ENCODE results near the gene DGKB. TPM values are rescaled to one million over a fixed set of nuclear protein-coding genes. Genes with fewer than 3 reads are reported as not detected.

DGKB gene
- total RNA-seq, 2 donors from 2014 or later = 0.44 to 0.63 TPM

GRCh38 chr7:14407246-14408015 lies 495.1 kb downstream of the DGKB start:
- no peak for TF ChIP-seq CTCF (IDR thresholded peaks at IDR 0.05)
- DNase-seq (ENCODE audit: low spot score) = no peak

DNA sequence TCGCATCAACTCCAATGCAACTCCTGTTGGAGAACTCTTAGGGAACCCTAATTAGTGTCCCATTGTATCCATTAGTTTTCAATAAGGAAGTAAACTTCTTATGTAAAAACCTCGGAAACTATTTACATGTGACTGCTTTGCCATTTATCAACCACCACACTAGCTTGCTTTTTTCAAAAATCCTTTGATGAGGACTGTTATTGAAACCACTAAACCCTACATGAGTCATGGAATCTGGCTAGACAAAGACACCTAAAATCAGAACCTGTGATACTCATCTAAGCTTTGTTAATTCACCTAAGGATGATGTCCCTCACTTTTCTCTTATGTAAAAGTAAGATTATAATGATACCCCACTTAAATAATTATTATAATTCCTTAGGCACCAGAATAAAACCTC lies 499.0 kb downstream of the DGKB start:
- no peak for TF ChIP-seq CTCF (IDR thresholded peaks at IDR 0.05)
- Histone ChIP-seq H3K36me3 (no peaks in the 10 kb centered on the region), H3K4me1 (no peaks in the 10 kb centered on the region), H3K9me3 (no peaks in the 10 kb centered on the region), H3K27ac (no peak overlapping the region), H3K27me3 (no peaks in the 10 kb centered on the region), H3K4me3 (no peak overlapping the region)
- DNase-seq (ENCODE audit: low spot score) = no peak

More at GRCh38 chr7:14407246-14408015, 495.1 kb downstream of the DGKB start:
- Histone ChIP-seq H3K27ac (no peak overlapping the region), H3K4me1 (no peaks in the 10 kb centered on the region), H3K4me3 (no peak overlapping the region), H3K9me3 (no peaks in the 10 kb centered on the region), H3K36me3 (no peaks in the 10 kb centered on the region), H3K27me3 (no peaks in the 10 kb centered on the region)

- no peaks in the 10 kb centered on the region for H3K4me1 ChIP-seq
- no peak for TF ChIP-seq CTCF (IDR thresholded peaks at IDR 0.05)
- DNase-seq (ENCODE audit: low spot score) = no peak
- H3K36me3 ChIP-seq = no peaks in the 10 kb centered on the region
- H3K9me3 ChIP-seq = no peaks in the 10 kb centered on the region
- no peaks in the 10 kb centered on the region for H3K27me3 ChIP-seq
- no peak overlapping the region for H3K27ac ChIP-seq
- no peak overlapping the region for H3K4me3 ChIP-seq
These were observed 502.3 kb downstream of the DGKB start for GRCh38 chr7:14400271-14400670.

- no peaks in the 10 kb centered on the region for H3K9me3 ChIP-seq
- no peaks in the 10 kb centered on the region for H3K27me3 ChIP-seq
- no peak for DNase-seq (ENCODE audit: low spot score)
- H3K27ac ChIP-seq = no peak overlapping the region
- H3K4me3 ChIP-seq = no peak overlapping the region
- no peaks in the 10 kb centered on the region for H3K4me1 ChIP-seq
- no peaks in the 10 kb centered on the region for H3K36me3 ChIP-seq
- TF ChIP-seq CTCF (IDR thresholded peaks at IDR 0.05) = no peak
These were observed 504.0 kb downstream of the DGKB start for GRCh38 chr7:14398526-14398925.

- DNase-seq (ENCODE audit: low spot score) = no peak
- H3K27me3 ChIP-seq = no peaks in the 10 kb centered on the region
- H3K27ac ChIP-seq = no peak overlapping the region
- no peaks in the 10 kb centered on the region for H3K36me3 ChIP-seq
- H3K4me1 ChIP-seq = no peaks in the 10 kb centered on the region
- TF ChIP-seq CTCF (IDR thresholded peaks at IDR 0.05) = no peak
- H3K9me3 ChIP-seq = no peaks in the 10 kb centered on the region
- H3K4me3 ChIP-seq = no peak overlapping the region
These were observed 506.7 kb downstream of the DGKB start for GRCh38 chr7:14395860-14396259.

GRCh38 chr7:14394786-14395185 lies 507.8 kb downstream of the DGKB start:
- no peak for TF ChIP-seq CTCF (IDR thresholded peaks at IDR 0.05)
- H3K4me1 ChIP-seq = no peaks in the 10 kb centered on the region

More at GRCh38 chr7:14394786-14395185, 507.8 kb downstream of the DGKB start:
- no peaks in the 10 kb centered on the region for H3K36me3 ChIP-seq
- no peaks in the 10 kb centered on the region for H3K9me3 ChIP-seq
- no peaks in the 10 kb centered on the region for H3K27me3 ChIP-seq
- no peak overlapping the region for H3K4me3 ChIP-seq
- no peak overlapping the region for H3K27ac ChIP-seq
- DNase-seq (ENCODE audit: low spot score) = no peak
